ENCODE data around the gene ANKRD22.

GRCh38 chr10:88879534-88880281, 28.1 kb upstream of the ANKRD22 start, which contains the start of gene STAMBPL1:
- TF ChIP-seq NFIC (IDR thresholded peaks at IDR 0.05) = no peak
- no peak for TF ChIP-seq MAX (IDR thresholded peaks at IDR 0.05)
- TF ChIP-seq RAD21 (IDR thresholded peaks at IDR 0.05; ENCODE audit: low read depth) = no peak
- no peak for TF ChIP-seq TEAD4 (IDR thresholded peaks at IDR 0.05)
- no peak for TF ChIP-seq FOXM1 (IDR thresholded peaks at IDR 0.05; ENCODE audit: borderline replicate concordance, low read depth)
- no peak for TF ChIP-seq EP300 (IDR thresholded peaks at IDR 0.05; ENCODE audit: borderline replicate concordance)
- TF ChIP-seq REST (IDR thresholded peaks at IDR 0.05; ENCODE audit: low read depth) = no peak
- no peak for TF ChIP-seq CEBPB (IDR thresholded peaks at IDR 0.05)
- no peak for TF ChIP-seq CREB1 (IDR thresholded peaks at IDR 0.05; ENCODE audit: low read depth)
- no peak for TF ChIP-seq TAF1 (IDR thresholded peaks at IDR 0.05; ENCODE audit: low read depth)
- TF ChIP-seq TCF12 (IDR thresholded peaks at IDR 0.05; ENCODE audit: low read depth) = no peak
